Neural cell (in vitro differentiated cells): ENCODE measurements around the gene CAMK2B. TPM values are rescaled to one million over a fixed set of nuclear protein-coding genes. Genes with fewer than 3 reads are reported as not detected.

ENCODE experiments used
- H2AFZ ChIP-seq: fragments of 200-600, 300-800 bp; sonication (generic), shearing (Covaris generic); 2 replicates; pipeline ENCODE4 v1.6.0; 2014; ENCODE audit warnings: low read depth, mild to moderate bottlenecking, antibody characterized with exemption, low read length, moderate library complexity
- H3F3A ChIP-seq: fragments of 200-600 bp; shearing (Covaris generic); 2 replicates; pipeline ENCODE4 v1.6.1; 2016; ENCODE audit warnings: mild to moderate bottlenecking, moderate library complexity, mixed read lengths, antibody characterized with exemption, low read length; ENCODE audit not compliant: insufficient read depth, poor library complexity, severe bottlenecking
- H3K27ac ChIP-seq: fragments of 200-600, 300-800 bp; sonication (generic), shearing (Covaris generic); 2 replicates; pipeline ENCODE4 v1.5.1; 2014; ENCODE audit warnings: mild to moderate bottlenecking, low read length, moderate library complexity
- H3K27me3 ChIP-seq: fragments of 300-800, 200-600 bp; sonication (generic), shearing (Covaris generic); 2 replicates; pipeline ENCODE4 v1.6.0; 2014; ENCODE audit warnings: mild to moderate bottlenecking, low read depth, low read length, moderate library complexity; ENCODE audit not compliant: insufficient read depth
- H3K36me3 ChIP-seq: fragments of 300-800, 200-600 bp; sonication (generic), shearing (Covaris generic); 2 replicates; pipeline ENCODE4 v1.5.1; 2014; ENCODE audit warnings: mild to moderate bottlenecking, antibody characterized with exemption, low read length, moderate library complexity; ENCODE audit not compliant: insufficient read depth
- H3K4me2 ChIP-seq: fragments of 300-800, 200-600 bp; sonication (generic), shearing (Covaris generic); 2 replicates; pipeline ENCODE4 v1.6.0; 2014; ENCODE audit warnings: mild to moderate bottlenecking, low read length
- H3K4me3 ChIP-seq: fragments of 300-800, 200-600 bp; sonication (generic), shearing (Covaris generic); 2 replicates; pipeline ENCODE4 v1.5.1; 2014; ENCODE audit warnings: mild to moderate bottlenecking, low read length, moderate library complexity
- H3K79me2 ChIP-seq: fragments of 200-600 bp; shearing (Covaris generic); replicated peaks from 2 replicates; pipeline ENCODE4 v1.6.0; 2014; ENCODE audit warnings: mild to moderate bottlenecking, low read length, moderate library complexity; ENCODE audit not compliant: insufficient read depth
- H3K9ac ChIP-seq: fragments of 300-800, 200-600 bp; sonication (generic), shearing (Covaris generic); 2 replicates; pipeline ENCODE4 v1.6.1; 2016; ENCODE audit warnings: mild to moderate bottlenecking, low read length, mixed read lengths
- H3K9me2 ChIP-seq: fragments of 200-600 bp; shearing (Covaris generic); 2 replicates; pipeline ENCODE4 v1.6.1; 2016; ENCODE audit warnings: mild to moderate bottlenecking, low read length, mixed read lengths; ENCODE audit not compliant: insufficient read depth
- H3K9me3 ChIP-seq: fragments of 200-600, 300-800 bp; sonication (generic), shearing (Covaris generic); 2 replicates; pipeline ENCODE4 v1.6.1; 2016; ENCODE audit warnings: mild to moderate bottlenecking, mixed run types, low read length, moderate library complexity, mixed read lengths
- H4K20me1 ChIP-seq: fragments of 200-600 bp; shearing (Covaris generic); 2 replicates; pipeline ENCODE4 v1.6.1; 2016; ENCODE audit warnings: mild to moderate bottlenecking, mixed run types; ENCODE audit not compliant: insufficient read depth
- EP300 ChIP-seq: fragments of 450-650 bp; conservative IDR thresholded peaks from 2 replicates; pipeline ENCODE4 v1.6.1; 2014; ENCODE audit warnings: antibody characterized with exemption, mild to moderate bottlenecking, moderate library complexity; ENCODE audit not compliant: poor library complexity, severe bottlenecking
- EZH2 ChIP-seq: fragments of 200-600, 300-800 bp; shearing (Covaris generic), sonication (generic); IDR thresholded peaks from 2 replicates; pipeline ENCODE4 v1.6.1; 2014; ENCODE audit warnings: antibody characterized with exemption, low read length, borderline replicate concordance, mild to moderate bottlenecking; ENCODE audit not compliant: insufficient read depth, poor library complexity, severe bottlenecking
- MXI1 ChIP-seq: fragments of 450-650 bp; conservative IDR thresholded peaks from 2 replicates; pipeline ENCODE4 v1.6.1; 2014; ENCODE audit warnings: antibody characterized with exemption, mild to moderate bottlenecking; ENCODE audit not compliant: poor library complexity, severe bottlenecking
- POLR2AphosphoS5 ChIP-seq: IDR thresholded peaks from 2 replicates; pipeline ENCODE4 v1.6.1; 2012
- RAD21 ChIP-seq: fragments of 450-650 bp; conservative IDR thresholded peaks from 2 replicates; pipeline ENCODE4 v1.6.1; 2014; ENCODE audit warnings: antibody characterized with exemption, mild to moderate bottlenecking, moderate library complexity
- SMC3 ChIP-seq: fragments of 450-650 bp; conservative IDR thresholded peaks from 2 replicates; pipeline ENCODE4 v1.6.1; 2014; ENCODE audit warnings: antibody characterized with exemption, mild to moderate bottlenecking, moderate library complexity; ENCODE audit not compliant: poor library complexity
- TAF1 ChIP-seq: IDR thresholded peaks from 2 replicates; pipeline ENCODE4 v1.6.1; 2012; ENCODE audit warnings: low read depth
- polyA plus RNA-seq: library from polyadenylated mRNA; depleted of rRNA; stranded (reverse); fragments of >200 nt; gene quantifications from 2 replicates; pipeline ENCODE4 v1.2.3, GENCODE V29; 2014
- TF ChIP-seq, protein P1 (sequence below): fragments of 450-650 bp; IDR thresholded peaks from 2 replicates; pipeline ENCODE4 v1.5.1; 2014; ENCODE audit warnings: antibody characterized with exemption, mild to moderate bottlenecking, moderate library complexity; ENCODE audit not compliant: poor library complexity, severe bottlenecking
- TF ChIP-seq, protein P2 (sequence below): IDR thresholded peaks from 2 replicates; pipeline ENCODE4 v1.6.1; 2012; ENCODE audit warnings: borderline replicate concordance

The CAMK2B gene
- polyA plus RNA-seq, 1 donor from 2014 or later: 67.3 TPM

DNA sequence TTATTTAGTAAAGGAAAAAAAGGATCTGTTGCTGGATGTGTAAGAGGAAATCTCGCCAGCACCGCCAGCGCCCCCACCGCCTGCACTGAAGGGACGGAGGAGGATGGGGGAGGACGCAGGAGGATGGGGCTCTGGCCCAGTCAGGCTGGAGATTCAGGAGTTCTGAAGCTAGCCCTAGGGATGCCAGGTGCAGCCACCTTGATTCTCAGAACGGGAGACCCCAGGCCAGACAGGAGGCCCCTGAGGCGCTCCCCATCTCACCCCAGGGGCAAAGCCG lies 1.3 kb downstream of the CAMK2B start:
- H3K4me2 ChIP-seq: peak overlapping the region; percentile 73
- H4K20me1 ChIP-seq: no peaks in the 10 kb centered on the region
- H3K36me3 ChIP-seq: no peaks in the 10 kb centered on the region
- peak overlapping the region; percentile 82 for H3K4me3 ChIP-seq
- peak overlapping the region; percentile 69 for H3K9ac ChIP-seq
- no peak overlapping the region for H2AFZ ChIP-seq
- no peak overlapping the region for H3K27ac ChIP-seq
- no peaks in the 10 kb centered on the region for H3F3A ChIP-seq
- no peaks in the 10 kb centered on the region for H3K9me2 ChIP-seq
- H3K79me2 ChIP-seq: peaks cover 4% of the 10 kb centered on the region
- H3K9me3 ChIP-seq: no peaks in the 10 kb centered on the region
- H3K27me3 ChIP-seq: peaks cover 36% of the 10 kb centered on the region
- TF ChIP-seq, protein P1, sequence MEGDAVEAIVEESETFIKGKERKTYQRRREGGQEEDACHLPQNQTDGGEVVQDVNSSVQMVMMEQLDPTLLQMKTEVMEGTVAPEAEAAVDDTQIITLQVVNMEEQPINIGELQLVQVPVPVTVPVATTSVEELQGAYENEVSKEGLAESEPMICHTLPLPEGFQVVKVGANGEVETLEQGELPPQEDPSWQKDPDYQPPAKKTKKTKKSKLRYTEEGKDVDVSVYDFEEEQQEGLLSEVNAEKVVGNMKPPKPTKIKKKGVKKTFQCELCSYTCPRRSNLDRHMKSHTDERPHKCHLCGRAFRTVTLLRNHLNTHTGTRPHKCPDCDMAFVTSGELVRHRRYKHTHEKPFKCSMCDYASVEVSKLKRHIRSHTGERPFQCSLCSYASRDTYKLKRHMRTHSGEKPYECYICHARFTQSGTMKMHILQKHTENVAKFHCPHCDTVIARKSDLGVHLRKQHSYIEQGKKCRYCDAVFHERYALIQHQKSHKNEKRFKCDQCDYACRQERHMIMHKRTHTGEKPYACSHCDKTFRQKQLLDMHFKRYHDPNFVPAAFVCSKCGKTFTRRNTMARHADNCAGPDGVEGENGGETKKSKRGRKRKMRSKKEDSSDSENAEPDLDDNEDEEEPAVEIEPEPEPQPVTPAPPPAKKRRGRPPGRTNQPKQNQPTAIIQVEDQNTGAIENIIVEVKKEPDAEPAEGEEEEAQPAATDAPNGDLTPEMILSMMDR: no peak

DNA sequence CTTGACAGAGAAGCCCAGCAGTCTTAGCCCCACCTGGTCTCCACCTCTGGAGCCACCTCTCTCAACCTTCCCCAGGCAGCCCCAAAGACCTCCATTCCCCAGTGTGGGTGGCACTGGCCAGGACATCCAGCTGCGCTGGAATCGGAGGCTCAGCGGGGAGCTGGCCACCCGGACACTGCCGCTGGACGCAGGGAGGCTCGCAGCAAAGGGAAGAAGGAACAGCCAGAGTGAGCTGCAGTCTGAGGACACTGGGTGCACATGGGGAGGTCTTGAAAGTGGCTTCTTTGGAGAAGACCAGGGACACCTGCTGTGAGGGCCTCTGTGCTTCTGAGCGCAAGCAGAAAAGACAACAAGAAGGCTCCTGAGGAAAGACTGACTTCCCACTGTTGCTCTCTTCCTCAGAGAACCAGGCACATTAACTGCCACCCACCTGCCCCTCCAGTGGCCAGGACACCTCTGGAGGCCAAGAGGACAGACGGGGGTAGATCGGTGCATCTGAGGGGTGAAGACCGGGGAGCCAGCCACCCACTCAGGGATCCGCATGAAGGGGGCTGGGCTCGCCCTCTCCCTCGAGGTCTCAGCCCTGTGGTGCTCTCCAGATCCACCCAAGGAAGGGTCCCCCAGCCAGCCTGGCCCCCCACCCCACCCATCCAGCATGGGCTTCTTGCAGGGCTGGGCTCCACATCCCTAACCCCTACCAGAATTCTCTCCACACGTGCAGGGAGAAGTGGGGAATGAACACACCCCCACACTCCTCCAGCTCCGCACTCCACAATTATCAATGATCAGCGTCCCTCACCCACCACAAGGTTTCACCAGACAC lies 1.8 kb downstream of the CAMK2B start:
- Histone ChIP-seq H3K9ac (peak overlapping the region; percentile 69), H4K20me1 (no peaks in the 10 kb centered on the region), H3K27me3 (peaks cover 36% of the 10 kb centered on the region), H3K4me3 (peak overlapping the region; percentile 82), H3K27ac (no peak overlapping the region), H3F3A (no peaks in the 10 kb centered on the region), H3K36me3 (no peaks in the 10 kb centered on the region), H2AFZ (no peak overlapping the region), H3K79me2 (peaks cover 4% of the 10 kb centered on the region), H3K4me2 (peak overlapping the region; percentile 73), H3K9me3 (no peaks in the 10 kb centered on the region), H3K9me2 (no peaks in the 10 kb centered on the region)
- TF ChIP-seq, protein P2, sequence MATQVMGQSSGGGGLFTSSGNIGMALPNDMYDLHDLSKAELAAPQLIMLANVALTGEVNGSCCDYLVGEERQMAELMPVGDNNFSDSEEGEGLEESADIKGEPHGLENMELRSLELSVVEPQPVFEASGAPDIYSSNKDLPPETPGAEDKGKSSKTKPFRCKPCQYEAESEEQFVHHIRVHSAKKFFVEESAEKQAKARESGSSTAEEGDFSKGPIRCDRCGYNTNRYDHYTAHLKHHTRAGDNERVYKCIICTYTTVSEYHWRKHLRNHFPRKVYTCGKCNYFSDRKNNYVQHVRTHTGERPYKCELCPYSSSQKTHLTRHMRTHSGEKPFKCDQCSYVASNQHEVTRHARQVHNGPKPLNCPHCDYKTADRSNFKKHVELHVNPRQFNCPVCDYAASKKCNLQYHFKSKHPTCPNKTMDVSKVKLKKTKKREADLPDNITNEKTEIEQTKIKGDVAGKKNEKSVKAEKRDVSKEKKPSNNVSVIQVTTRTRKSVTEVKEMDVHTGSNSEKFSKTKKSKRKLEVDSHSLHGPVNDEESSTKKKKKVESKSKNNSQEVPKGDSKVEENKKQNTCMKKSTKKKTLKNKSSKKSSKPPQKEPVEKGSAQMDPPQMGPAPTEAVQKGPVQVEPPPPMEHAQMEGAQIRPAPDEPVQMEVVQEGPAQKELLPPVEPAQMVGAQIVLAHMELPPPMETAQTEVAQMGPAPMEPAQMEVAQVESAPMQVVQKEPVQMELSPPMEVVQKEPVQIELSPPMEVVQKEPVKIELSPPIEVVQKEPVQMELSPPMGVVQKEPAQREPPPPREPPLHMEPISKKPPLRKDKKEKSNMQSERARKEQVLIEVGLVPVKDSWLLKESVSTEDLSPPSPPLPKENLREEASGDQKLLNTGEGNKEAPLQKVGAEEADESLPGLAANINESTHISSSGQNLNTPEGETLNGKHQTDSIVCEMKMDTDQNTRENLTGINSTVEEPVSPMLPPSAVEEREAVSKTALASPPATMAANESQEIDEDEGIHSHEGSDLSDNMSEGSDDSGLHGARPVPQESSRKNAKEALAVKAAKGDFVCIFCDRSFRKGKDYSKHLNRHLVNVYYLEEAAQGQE: no peak
- TF ChIP-seq EZH2 (no peak), SMC3 (no peak), MXI1 (no peak), TAF1 (no peak), RAD21 (no peak), EP300 (no peak), POLR2AphosphoS5 (no peak)
- TF ChIP-seq, protein P1: no peak
